HepG2 (cell line): Measurements from ENCODE around the gene MGAT5. TPM values are rescaled to one million over a fixed set of nuclear protein-coding genes. Genes with fewer than 3 reads are reported as not detected.

Experiments
- ATAC-seq: fragments of 200-7000 bp; cut with Tn5 transposase; 3 replicates; pipeline ENCODE4 v1.9.1; 2020; ENCODE audit warnings: mild to moderate bottlenecking, moderate library complexity
- BruUV-seq: library from RNA; stranded (reverse); fragments of 400-500 nt; replicated peaks from 2 replicates; lab custom pipeline; 2021; lab: Mats Ljungman, UMichigan
- CTCF ChIA-PET: fragments of 300-600 bp; formaldehyde crosslinking; extraction: SDS; loops from one replicate; lab custom pipeline; 2021; ENCODE audit warnings: low total read pairs, inconsistent platforms, low intra/inter-chr PET ratio; lab: Yijun Ruan, JAX
- POLR2A ChIA-PET: fragments of 350-600 bp; sonication (Branson Sonifier 250); formaldehyde crosslinking; loops from one replicate; lab custom pipeline; 2020; ENCODE audit warnings: antibody characterized with exemption, inconsistent platforms; lab: Yijun Ruan, JAX
- DNase-seq: peaks from one replicate; pipeline ENCODE4 v3.0.0-alpha.2; 2015; ENCODE audit warnings: low spot score
- FAIRE-seq: peaks from 3 replicates; lab custom pipeline; 2011; peaks lifted over from hg19 to GRCh38; lab: Jason Lieb, UNC
- H2AFZ ChIP-seq: one replicate; pipeline ENCODE4 v1.6.1; 2011; ENCODE audit warnings: low read length, inconsistent platforms
- H3K27ac ChIP-seq: fragments of 300-600 bp; 3 replicates; pipeline ENCODE4 v1.8.0; 2011; ENCODE audit warnings: mixed run types, mild to moderate bottlenecking, mixed read lengths, low read length, inconsistent platforms; ENCODE audit not compliant: insufficient read depth; ENCODE audit errors: extremely low read length
- H3K27me3 ChIP-seq, 2 experiments: fragments of 200-600 bp in 1 of 2; 2 replicates in 1 of 2; 3 replicates in 1 of 2; pipeline versions ENCODE4 v1.6.0 to v1.8.0; 2011; ENCODE audit warnings: low read length in 2 of 2, mild to moderate bottlenecking in 2 of 2, moderate library complexity in 2 of 2, inconsistent platforms in 1 of 2; ENCODE audit not compliant: insufficient read depth in 2 of 2, control insufficient read depth in 1 of 2
- H3K36me3 ChIP-seq, 2 experiments: fragments of 200-600 bp in 1 of 2; replicated peaks in 1 of 2; 2 replicates in 1 of 2; 3 replicates in 1 of 2; pipeline versions ENCODE4 v1.5.1 to v1.8.0; 2011; ENCODE audit warnings: low read length in 2 of 2, inconsistent platforms in 1 of 2; ENCODE audit not compliant: insufficient read depth in 2 of 2, control insufficient read depth in 1 of 2
- H3K4me1 ChIP-seq: 2 replicates; pipeline ENCODE4 v1.5.1; 2012; ENCODE audit warnings: low read length, inconsistent platforms; ENCODE audit not compliant: insufficient read depth
- H3K4me2 ChIP-seq: 2 replicates; pipeline ENCODE4 v1.6.0; 2011; ENCODE audit warnings: low read depth, low read length, inconsistent platforms
- H3K4me3 ChIP-seq, 3 experiments: fragments of 200-600 bp in 1 of 3; sonication (generic), shearing (Covaris generic) in 1 of 3; replicated peaks in 1 of 3; 2 replicates each; pipeline ENCODE4 v1.5.1; 2011 to 2016; ENCODE audit warnings: low read length in 3 of 3, inconsistent platforms in 2 of 3, low read depth in 2 of 3, mild to moderate bottlenecking in 2 of 3, control low read depth in 1 of 3, mixed read lengths in 1 of 3; ENCODE audit not compliant: insufficient read depth in 1 of 3
- H3K79me2 ChIP-seq: one replicate; pipeline ENCODE4 v1.6.1; 2011; ENCODE audit warnings: low read length, inconsistent platforms; ENCODE audit not compliant: insufficient read depth
- H3K9ac ChIP-seq: 2 replicates; pipeline ENCODE4 v1.6.0; 2011; ENCODE audit warnings: mild to moderate bottlenecking, low read depth, low read length, inconsistent platforms; ENCODE audit not compliant: insufficient read depth
- H3K9me3 ChIP-seq: 2 replicates; pipeline ENCODE4 v1.5.1; 2012; ENCODE audit warnings: mild to moderate bottlenecking, low read length
- H4K20me1 ChIP-seq: 2 replicates; pipeline ENCODE4 v1.6.0; 2011; ENCODE audit warnings: inconsistent platforms, mild to moderate bottlenecking, low read length, moderate library complexity; ENCODE audit not compliant: insufficient read depth
- RARA ChIP-seq: IDR thresholded peaks from 2 replicates; pipeline ENCODE4 v1.6.1; 2016; ENCODE audit warnings: missing genetic modification reagents, missing compliant biosample characterization
- SSRP1 ChIP-seq: IDR thresholded peaks from 2 replicates; pipeline ENCODE4 v1.6.1; 2016; ENCODE audit warnings: control low read depth
- TAF15 ChIP-seq: fragments of 200-400 bp; formaldehyde crosslinking; IDR thresholded peaks from one replicate; pipeline ENCODE4 v1.6.1; 2018; ENCODE audit warnings: mild to moderate bottlenecking, low read depth, low read length; ENCODE audit not compliant: poor library complexity, severe bottlenecking
- ZBTB3 ChIP-seq: sonication (generic); formaldehyde crosslinking; IDR thresholded peaks from 2 replicates; pipeline ENCODE4 v1.4.0; 2020; ENCODE audit warnings: low read depth, mild to moderate bottlenecking, moderate library complexity, missing genetic modification reagents, borderline replicate concordance
- ZFYVE20 ChIP-seq: sonication (generic); formaldehyde crosslinking; IDR thresholded peaks from 2 replicates; pipeline ENCODE4 v1.8.0; 2023; ENCODE audit warnings: low read depth, mild to moderate bottlenecking, moderate library complexity, missing genetic modification reagents, borderline replicate concordance
- ZNF607 ChIP-seq: sonication (generic); formaldehyde crosslinking; IDR thresholded peaks from 2 replicates; pipeline ENCODE4 v1.5.1; 2020; ENCODE audit warnings: missing genetic modification reagents, mild to moderate bottlenecking, borderline replicate concordance
- ZNF709 ChIP-seq: sonication (generic); formaldehyde crosslinking; IDR thresholded peaks from 2 replicates; pipeline ENCODE4 v1.5.0; 2020; ENCODE audit warnings: mild to moderate bottlenecking, missing genetic modification reagents
- WGBS: methylation state at CpG from one replicate; pipeline ENCODE4 v1.1.6; 2017; ENCODE audit warnings: low lambda C conversion rate; 5-methylcytosine and 5-hydroxymethylcytosine counted together
- in situ Hi-C: cut with HindIII; loops from 2 replicates; pipeline ENCODE4 v1.10.0; 2017; ENCODE audit warnings: low pct_unique_long_range_greater_than_20kb; ENCODE audit not compliant: extremely low pct_ligation_motif_present
- intact Hi-C: fragments of 100-400 bp; cut with micrococcal nuclease; formaldehyde crosslinking; loops from one replicate; pipeline ENCODE4 v1.10.0; 2022; ENCODE audit not compliant: unreplicated experiment
- polyA plus RNA-seq, 8 experiments: library from polyadenylated mRNA; depleted of rRNA in 3 of 8; stranded (reverse) in 7 of 8; unstranded in 1 of 8; fragments of >200 nt; fragmentation: Illumina TruSeq in 4 of 8; extraction: Trizol in 4 of 8; gene quantifications; 2 replicates each; pipeline versions ENCODE4 v1.2.1 to v1.2.3, GENCODE V29; 2011 to 2016; ENCODE audit warnings: low read depth in 4 of 8, missing spikeins in 1 of 8, mixed read lengths in 1 of 8; ENCODE audit not compliant: insufficient read depth in 1 of 8
- total RNA-seq, 5 experiments: library from RNA; depleted of rRNA; stranded (reverse); fragments of >200 nt; fragmentation: Illumina TruSeq; extraction: Trizol; gene quantifications; 2 replicates each; pipeline ENCODE4 v1.2.3, GENCODE V29; 2016; ENCODE audit warnings: low read depth in 1 of 5
- TF ChIP-seq, protein P1 (sequence below), 2 experiments: sonication (generic) in 1 of 2; formaldehyde crosslinking in 1 of 2; IDR thresholded peaks; 2 replicates each; pipeline versions ENCODE4 v1.6.1 to v1.9.0; 2014 to 2022; ENCODE audit warnings: antibody characterized with exemption in 1 of 2, borderline replicate concordance in 1 of 2, inconsistent platforms in 1 of 2, low read depth in 1 of 2, missing genetic modification reagents in 1 of 2
- TF ChIP-seq, protein P2 (sequence below): sonication (generic); formaldehyde crosslinking; conservative IDR thresholded peaks from 2 replicates; pipeline ENCODE4 v1.4.0; 2020; ENCODE audit warnings: missing genetic modification reagents
- TF ChIP-seq, protein P3 (sequence below): IDR thresholded peaks from 2 replicates; pipeline ENCODE4 v1.6.1; 2016; ENCODE audit warnings: low read depth, missing genetic modification reagents, missing compliant biosample characterization

MGAT5 gene
- total and polyA plus RNA-seq, 2 of the 13 experiments (the other 11 are each of a cell fraction or from before 2014, with no cell fraction given), result 33.1 to 60.2 TPM

DNA sequence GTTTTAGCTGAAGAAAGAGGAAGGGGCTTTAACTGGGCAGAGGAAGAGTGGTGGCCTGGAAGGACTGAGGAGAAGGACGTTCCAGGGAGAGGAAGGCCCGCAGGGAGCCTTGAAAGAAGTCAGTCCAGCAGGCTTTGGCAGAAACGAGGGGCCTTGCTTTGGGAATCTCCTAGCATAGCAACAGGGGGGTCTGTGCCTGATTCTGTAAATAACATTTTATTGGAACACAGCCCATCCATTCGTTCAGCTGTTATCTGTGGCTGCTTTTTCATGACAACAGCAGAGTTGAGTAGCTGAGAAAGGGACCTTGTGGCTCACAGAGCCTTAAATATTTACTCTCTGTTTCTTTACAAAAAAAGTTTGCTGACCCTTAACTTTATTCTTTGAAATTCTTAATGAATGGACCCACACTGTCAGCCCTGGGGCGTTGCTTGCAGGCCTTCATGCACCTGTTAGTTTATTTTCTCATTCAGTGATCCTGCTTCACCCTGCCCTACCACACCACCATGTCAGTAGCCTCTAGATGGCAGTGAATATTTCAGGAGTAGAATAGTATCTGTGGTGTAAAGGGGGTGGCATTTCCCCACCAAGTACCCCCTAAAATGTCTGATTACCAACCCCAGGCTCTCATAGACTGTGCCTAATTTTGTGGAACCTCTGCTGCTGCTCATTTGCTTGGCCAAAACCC, 61.0 kb downstream of the MGAT5 start:
- Histone ChIP-seq H3K79me2 (no peaks in the 10 kb centered on the region), H3K27ac (no peak overlapping the region), H3K4me3 (no peak overlapping the region), H3K4me1 (no peaks in the 10 kb centered on the region), H4K20me1 (no peaks in the 10 kb centered on the region), H3K9me3 (no peaks in the 10 kb centered on the region), H3K4me2 (no peak overlapping the region), H2AFZ (no peak overlapping the region), H3K27me3 (no peaks in the 10 kb centered on the region), H3K9ac (no peak overlapping the region), H3K36me3 (peaks cover 18 to 30% of the 10 kb centered on the region in 2 experiments; a peak in 4 of 5 replicates)
- in situ Hi-C loops (no loop called here), intact Hi-C loops (no loop called here)
- ATAC-seq (peak; percentile 56), DNase-seq (no peak), FAIRE-seq (no peak)
- CTCF ChIA-PET, result no interaction called here
- POLR2A ChIA-PET, result no interaction called here
- BruUV-seq, result no TSS peak
- 91% methylated on average over 5 of the region's 5 CpGs for WGBS
- TF ChIP-seq SSRP1 (CRISPR knock-in tag) (no peak), ZNF709 (CRISPR knock-in tag) (no peak), ZNF607 (no peak), ZBTB3 (no peak), RARA (CRISPR knock-in tag) (no peak), TAF15 (no peak), ZFYVE20 (no peak)
- TF ChIP-seq, protein P1, sequence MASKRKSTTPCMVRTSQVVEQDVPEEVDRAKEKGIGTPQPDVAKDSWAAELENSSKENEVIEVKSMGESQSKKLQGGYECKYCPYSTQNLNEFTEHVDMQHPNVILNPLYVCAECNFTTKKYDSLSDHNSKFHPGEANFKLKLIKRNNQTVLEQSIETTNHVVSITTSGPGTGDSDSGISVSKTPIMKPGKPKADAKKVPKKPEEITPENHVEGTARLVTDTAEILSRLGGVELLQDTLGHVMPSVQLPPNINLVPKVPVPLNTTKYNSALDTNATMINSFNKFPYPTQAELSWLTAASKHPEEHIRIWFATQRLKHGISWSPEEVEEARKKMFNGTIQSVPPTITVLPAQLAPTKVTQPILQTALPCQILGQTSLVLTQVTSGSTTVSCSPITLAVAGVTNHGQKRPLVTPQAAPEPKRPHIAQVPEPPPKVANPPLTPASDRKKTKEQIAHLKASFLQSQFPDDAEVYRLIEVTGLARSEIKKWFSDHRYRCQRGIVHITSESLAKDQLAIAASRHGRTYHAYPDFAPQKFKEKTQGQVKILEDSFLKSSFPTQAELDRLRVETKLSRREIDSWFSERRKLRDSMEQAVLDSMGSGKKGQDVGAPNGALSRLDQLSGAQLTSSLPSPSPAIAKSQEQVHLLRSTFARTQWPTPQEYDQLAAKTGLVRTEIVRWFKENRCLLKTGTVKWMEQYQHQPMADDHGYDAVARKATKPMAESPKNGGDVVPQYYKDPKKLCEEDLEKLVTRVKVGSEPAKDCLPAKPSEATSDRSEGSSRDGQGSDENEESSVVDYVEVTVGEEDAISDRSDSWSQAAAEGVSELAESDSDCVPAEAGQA (IDR thresholded peaks at IDR 0.05; ENCODE audit: low read depth), result no peak
- TF ChIP-seq, protein P1 (CRISPR knock-in tag; IDR thresholded peaks at IDR 0.05; ENCODE audit: borderline replicate concordance), result no peak
- TF ChIP-seq, protein P2, sequence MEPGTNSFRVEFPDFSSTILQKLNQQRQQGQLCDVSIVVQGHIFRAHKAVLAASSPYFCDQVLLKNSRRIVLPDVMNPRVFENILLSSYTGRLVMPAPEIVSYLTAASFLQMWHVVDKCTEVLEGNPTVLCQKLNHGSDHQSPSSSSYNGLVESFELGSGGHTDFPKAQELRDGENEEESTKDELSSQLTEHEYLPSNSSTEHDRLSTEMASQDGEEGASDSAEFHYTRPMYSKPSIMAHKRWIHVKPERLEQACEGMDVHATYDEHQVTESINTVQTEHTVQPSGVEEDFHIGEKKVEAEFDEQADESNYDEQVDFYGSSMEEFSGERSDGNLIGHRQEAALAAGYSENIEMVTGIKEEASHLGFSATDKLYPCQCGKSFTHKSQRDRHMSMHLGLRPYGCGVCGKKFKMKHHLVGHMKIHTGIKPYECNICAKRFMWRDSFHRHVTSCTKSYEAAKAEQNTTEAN (CRISPR knock-in tag), result no peak
- TF ChIP-seq, protein P3, sequence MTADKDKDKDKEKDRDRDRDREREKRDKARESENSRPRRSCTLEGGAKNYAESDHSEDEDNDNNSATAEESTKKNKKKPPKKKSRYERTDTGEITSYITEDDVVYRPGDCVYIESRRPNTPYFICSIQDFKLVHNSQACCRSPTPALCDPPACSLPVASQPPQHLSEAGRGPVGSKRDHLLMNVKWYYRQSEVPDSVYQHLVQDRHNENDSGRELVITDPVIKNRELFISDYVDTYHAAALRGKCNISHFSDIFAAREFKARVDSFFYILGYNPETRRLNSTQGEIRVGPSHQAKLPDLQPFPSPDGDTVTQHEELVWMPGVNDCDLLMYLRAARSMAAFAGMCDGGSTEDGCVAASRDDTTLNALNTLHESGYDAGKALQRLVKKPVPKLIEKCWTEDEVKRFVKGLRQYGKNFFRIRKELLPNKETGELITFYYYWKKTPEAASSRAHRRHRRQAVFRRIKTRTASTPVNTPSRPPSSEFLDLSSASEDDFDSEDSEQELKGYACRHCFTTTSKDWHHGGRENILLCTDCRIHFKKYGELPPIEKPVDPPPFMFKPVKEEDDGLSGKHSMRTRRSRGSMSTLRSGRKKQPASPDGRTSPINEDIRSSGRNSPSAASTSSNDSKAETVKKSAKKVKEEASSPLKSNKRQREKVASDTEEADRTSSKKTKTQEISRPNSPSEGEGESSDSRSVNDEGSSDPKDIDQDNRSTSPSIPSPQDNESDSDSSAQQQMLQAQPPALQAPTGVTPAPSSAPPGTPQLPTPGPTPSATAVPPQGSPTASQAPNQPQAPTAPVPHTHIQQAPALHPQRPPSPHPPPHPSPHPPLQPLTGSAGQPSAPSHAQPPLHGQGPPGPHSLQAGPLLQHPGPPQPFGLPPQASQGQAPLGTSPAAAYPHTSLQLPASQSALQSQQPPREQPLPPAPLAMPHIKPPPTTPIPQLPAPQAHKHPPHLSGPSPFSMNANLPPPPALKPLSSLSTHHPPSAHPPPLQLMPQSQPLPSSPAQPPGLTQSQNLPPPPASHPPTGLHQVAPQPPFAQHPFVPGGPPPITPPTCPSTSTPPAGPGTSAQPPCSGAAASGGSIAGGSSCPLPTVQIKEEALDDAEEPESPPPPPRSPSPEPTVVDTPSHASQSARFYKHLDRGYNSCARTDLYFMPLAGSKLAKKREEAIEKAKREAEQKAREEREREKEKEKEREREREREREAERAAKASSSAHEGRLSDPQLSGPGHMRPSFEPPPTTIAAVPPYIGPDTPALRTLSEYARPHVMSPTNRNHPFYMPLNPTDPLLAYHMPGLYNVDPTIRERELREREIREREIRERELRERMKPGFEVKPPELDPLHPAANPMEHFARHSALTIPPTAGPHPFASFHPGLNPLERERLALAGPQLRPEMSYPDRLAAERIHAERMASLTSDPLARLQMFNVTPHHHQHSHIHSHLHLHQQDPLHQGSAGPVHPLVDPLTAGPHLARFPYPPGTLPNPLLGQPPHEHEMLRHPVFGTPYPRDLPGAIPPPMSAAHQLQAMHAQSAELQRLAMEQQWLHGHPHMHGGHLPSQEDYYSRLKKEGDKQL, result no peak
